Dermis blood vessel endothelial cell (primary cell): Measurements from ENCODE around the gene CHST13. TPM values are rescaled to one million over a fixed set of nuclear protein-coding genes. Genes with fewer than 3 reads are reported as not detected.

Experiments
- DNase-seq: peaks from one replicate; pipeline ENCODE4 v3.0.0; 2010
- total RNA-seq: library from RNA; depleted of rRNA; stranded (reverse); fragments of >200 nt; gene quantifications from 2 replicates; pipeline ENCODE4 v1.2.3, GENCODE V29; 2014

The CHST13 gene
- total RNA-seq, 1 donor from 2014 or later: not detected

- DNase-seq: no peak
Observed at GRCh38 chr3:126488185-126488584, 35.8 kb upstream of the CHST13 start.

GRCh38 chr3:126488886-126489569 is 34.9 kb upstream of the CHST13 start:
- DNase-seq: no peak

- DNase-seq: no peak
Observed at GRCh38 chr3:126490619-126491018, 33.3 kb upstream of the CHST13 start.

GRCh38 chr3:126491221-126492013 is 32.5 kb upstream of the CHST13 start:
- DNase-seq: no peak

GRCh38 chr3:126493051-126493450 is 30.9 kb upstream of the CHST13 start:
- DNase-seq: no peak

- no peak for DNase-seq
Observed at GRCh38 chr3:126493739-126494138, 30.2 kb upstream of the CHST13 start.

- no peak for DNase-seq
Observed at GRCh38 chr3:126494204-126494969, 29.6 kb upstream of the CHST13 start.

GRCh38 chr3:126494970-126495230 is 29.1 kb upstream of the CHST13 start:
- DNase-seq: no peak

GRCh38 chr3:126495786-126496185 is 28.2 kb upstream of the CHST13 start:
- no peak for DNase-seq

GRCh38 chr3:126496894-126497850 is 26.8 kb upstream of the CHST13 start:
- no peak for DNase-seq

GRCh38 chr3:126497956-126498355 is 26.0 kb upstream of the CHST13 start:
- no peak for DNase-seq

GRCh38 chr3:126498461-126498860 is 25.5 kb upstream of the CHST13 start:
- DNase-seq: no peak

- DNase-seq: no peak
Observed at GRCh38 chr3:126498929-126499328, 25.0 kb upstream of the CHST13 start.

- DNase-seq: no peak
Observed at GRCh38 chr3:126499401-126499800, 24.6 kb upstream of the CHST13 start.

GRCh38 chr3:126500016-126500415 is 23.9 kb upstream of the CHST13 start:
- no peak for DNase-seq

- no peak for DNase-seq
Observed at GRCh38 chr3:126501054-126501453, 22.9 kb upstream of the CHST13 start.

- DNase-seq: no peak
Observed at GRCh38 chr3:126501736-126502135, 22.2 kb upstream of the CHST13 start.

GRCh38 chr3:126502656-126503055 is 21.3 kb upstream of the CHST13 start:
- no peak for DNase-seq

GRCh38 chr3:126503701-126504100 is 20.3 kb upstream of the CHST13 start:
- no peak for DNase-seq

GRCh38 chr3:126507886-126508285 is 16.1 kb upstream of the CHST13 start:
- no peak for DNase-seq

GRCh38 chr3:126508564-126508964 is 15.4 kb upstream of the CHST13 start:
- DNase-seq: no peak

- no peak for DNase-seq
Observed at GRCh38 chr3:126509597-126510307, 14.2 kb upstream of the CHST13 start.
